GM21737 (cell line): ENCODE results near the gene SMC3.

ENCODE experiments used
- ATAC-seq: cut with Tn5 transposase; IDR thresholded peaks from one replicate; pipeline ENCODE4 v1.9.1; 2021; ENCODE audit warnings: mild to moderate bottlenecking, moderate library complexity; ENCODE audit not compliant: unreplicated experiment

The SMC3 gene

GRCh38 chr10:110544958-110545537 is 22.4 kb upstream of the SMC3 start:
- no peak for ATAC-seq

- ATAC-seq = no peak
Observed at GRCh38 chr10:110546077-110546476, 21.4 kb upstream of the SMC3 start.

- ATAC-seq = no peak
Observed at GRCh38 chr10:110546499-110547110, 20.9 kb upstream of the SMC3 start.

- ATAC-seq = no peak
Observed at GRCh38 chr10:110547139-110547761, 20.2 kb upstream of the SMC3 start.

GRCh38 chr10:110548002-110548401 is 19.5 kb upstream of the SMC3 start:
- ATAC-seq = no peak

- ATAC-seq = no peak
Observed at GRCh38 chr10:110549211-110549610, 18.3 kb upstream of the SMC3 start.

- ATAC-seq = no peak
Observed at GRCh38 chr10:110553905-110554304, 13.6 kb upstream of the SMC3 start.

- no peak for ATAC-seq
Observed at GRCh38 chr10:110556296-110556695, 11.2 kb upstream of the SMC3 start.

GRCh38 chr10:110556969-110557601 is 10.4 kb upstream of the SMC3 start:
- peak; percentile 46 for ATAC-seq

- no peak for ATAC-seq
Observed at GRCh38 chr10:110558041-110558440, 9.5 kb upstream of the SMC3 start.

GRCh38 chr10:110560012-110560411 is 7.5 kb upstream of the SMC3 start:
- ATAC-seq = no peak

- ATAC-seq = no peak
Observed at GRCh38 chr10:110561292-110561691, 6.2 kb upstream of the SMC3 start.

GRCh38 chr10:110562348-110562747 is 5.1 kb upstream of the SMC3 start:
- ATAC-seq = no peak

- no peak for ATAC-seq
Observed at GRCh38 chr10:110563132-110563531, 4.4 kb upstream of the SMC3 start.

- ATAC-seq = no peak
Observed at GRCh38 chr10:110566472-110567200, 859 bp upstream of the SMC3 start.

- peak; percentile 32 for ATAC-seq
Observed at GRCh38 chr10:110568055-110568735, 700 bp downstream of the SMC3 start.

GRCh38 chr10:110569122-110569521 is 1.6 kb downstream of the SMC3 start:
- ATAC-seq = no peak

- ATAC-seq = no peak
Observed at GRCh38 chr10:110569736-110570135, 2.2 kb downstream of the SMC3 start.

- ATAC-seq = no peak
Observed at GRCh38 chr10:110571093-110571743, 3.7 kb downstream of the SMC3 start.

GRCh38 chr10:110572862-110573261 is 5.4 kb downstream of the SMC3 start:
- no peak for ATAC-seq
